Ammon's horn (tissue), 1 donor: ENCODE measurements around the gene DBX2.
"Not testable (repeated sequence)": the region's sequence is repeated elsewhere in the genome, so short reads cannot be mapped to it uniquely, and the experiment has no call there.

Experiments used
- DNase-seq: peaks from one replicate; pipeline ENCODE4 v3.0.0-alpha.2; 2016; ENCODE audit warnings: low spot score

Gene DBX2

GRCh38 chr12:45010059-45010458 lies 40.8 kb downstream of the DBX2 start:
- no peak for DNase-seq

GRCh38 chr12:45008211-45008610 lies 42.7 kb downstream of the DBX2 start:
- DNase-seq = no peak

- no peak for DNase-seq
These were observed 51.5 kb downstream of the DBX2 start for GRCh38 chr12:44999355-44999754.

GRCh38 chr12:44993161-44993560 lies 57.7 kb downstream of the DBX2 start:
- DNase-seq = peak; percentile 40

GRCh38 chr12:44984863-44985262 lies 66.0 kb downstream of the DBX2 start:
- not testable (repeated sequence) for DNase-seq

- no peak for DNase-seq
These were observed 71.0 kb downstream of the DBX2 start for GRCh38 chr12:44979918-44980317.

GRCh38 chr12:44976246-44976645 lies 74.7 kb downstream of the DBX2 start:
- DNase-seq = no peak

- peak; percentile 25 for DNase-seq
These were observed 78.0 kb downstream of the DBX2 start for GRCh38 chr12:44972746-44973421.

- DNase-seq = no peak
These were observed 81.9 kb downstream of the DBX2 start for GRCh38 chr12:44968965-44969364.
